Testis (tissue), 3 donors: ENCODE measurements around the gene ANKS1B. TPM values are rescaled to one million over a fixed set of nuclear protein-coding genes. Genes with fewer than 3 reads are reported as not detected.

Experiments used
- DNase-seq: peaks from one replicate; pipeline ENCODE4 v3.0.0-alpha.2; 2019
- H3K27ac ChIP-seq, 2 donors: fragments of 200-600 bp; sonication (generic); one replicate each; pipeline ENCODE4 v1.5.1; 2019
- H3K27me3 ChIP-seq: fragments of 200-600 bp; sonication (generic); one replicate; pipeline ENCODE4 v1.5.1; 2019
- H3K36me3 ChIP-seq: fragments of 200-600 bp; sonication (generic); one replicate; pipeline ENCODE4 v1.5.1; 2017; ENCODE audit warnings: low read depth; ENCODE audit errors: missing control alignments
- H3K4me1 ChIP-seq: fragments of 200-600 bp; sonication (generic); one replicate; pipeline ENCODE4 v1.5.1; 2019
- H3K4me3 ChIP-seq, 2 donors: fragments of 200-600 bp; sonication (generic); one replicate each; pipeline ENCODE4 v1.5.1; 2017 to 2019
- H3K9me3 ChIP-seq: fragments of 200-600 bp; sonication (generic); one replicate; pipeline ENCODE4 v1.5.1; 2017
- POLR2A ChIP-seq: fragments of 450-650 bp; IDR thresholded peaks from one replicate; pipeline ENCODE4 v1.6.1; 2017; ENCODE audit warnings: antibody characterized with exemption, mild to moderate bottlenecking, moderate library complexity
- WGBS, 2 donors: methylation state at CpG; one replicate each; pipeline ENCODE4 v1.1.5; 2018; 5-methylcytosine and 5-hydroxymethylcytosine counted together
- intact Hi-C: fragments of 100-400 bp; cut with DNase I; formaldehyde crosslinking; loops from one replicate; pipeline ENCODE4 v1.15.1; 2023; ENCODE audit warnings: low total_unique reads
- polyA plus RNA-seq: library from polyadenylated mRNA; stranded (reverse); fragments of 350-450 nt; fragmentation: Illumina TruSeq; extraction: RNeasy Lipid Tissue Mini Kit (QIAGEN cat#74804); gene quantifications from one replicate; pipeline ENCODE4 v1.2.3, GENCODE V29; 2014; ENCODE audit warnings: low read depth, low replicate concordance; ENCODE audit not compliant: insufficient read depth
- total RNA-seq, 2 donors: library from RNA; depleted of rRNA; stranded (reverse); fragments of >200 nt; gene quantifications; one replicate each; pipeline ENCODE4 v1.2.3, GENCODE V29; 2016
- TF ChIP-seq, protein P1 (sequence below), 3 experiments: fragments of 450-650 bp in 2 of 3; fragments of 200-600 bp in 1 of 3; sonication (generic) in 1 of 3; IDR thresholded peaks; one replicate each; pipeline ENCODE4 v1.5.1; 2016 to 2019; ENCODE audit warnings: antibody characterized with exemption in 3 of 3, mild to moderate bottlenecking in 2 of 3, moderate library complexity in 1 of 3

The ANKS1B gene
- total and polyA plus RNA-seq, 3 donors from 2014 or later: 26.8 to 58.2 (median 30.9) TPM

DNA sequence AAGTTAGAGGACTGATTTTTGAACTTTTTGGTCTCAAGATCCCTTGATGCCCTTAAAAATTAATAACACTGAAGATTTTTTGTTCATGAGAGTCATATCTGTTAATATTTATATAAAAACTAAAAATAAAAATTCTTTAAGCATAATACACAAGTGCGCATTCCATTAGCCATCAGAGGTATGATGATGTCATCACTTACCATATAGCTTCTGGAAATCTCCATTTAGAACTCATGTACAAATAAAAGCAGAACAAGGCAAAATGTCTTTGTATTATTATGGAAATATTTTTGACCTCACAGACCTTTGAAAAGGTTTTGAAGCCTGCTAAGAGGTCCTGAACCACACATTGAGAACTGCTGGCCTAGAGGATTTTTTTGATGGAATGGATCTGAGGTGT, 551.6 kb downstream of the ANKS1B start:
- Histone ChIP-seq H3K9me3 (no peaks in the 10 kb centered on the region), H3K27me3 (no peaks in the 10 kb centered on the region), H3K4me1 (no peaks in the 10 kb centered on the region), H3K4me3 (no peak overlapping the region), H3K36me3 (no peaks in the 10 kb centered on the region), H3K27ac (no peak overlapping the region)
- no peak for TF ChIP-seq POLR2A
- TF ChIP-seq, protein P1, sequence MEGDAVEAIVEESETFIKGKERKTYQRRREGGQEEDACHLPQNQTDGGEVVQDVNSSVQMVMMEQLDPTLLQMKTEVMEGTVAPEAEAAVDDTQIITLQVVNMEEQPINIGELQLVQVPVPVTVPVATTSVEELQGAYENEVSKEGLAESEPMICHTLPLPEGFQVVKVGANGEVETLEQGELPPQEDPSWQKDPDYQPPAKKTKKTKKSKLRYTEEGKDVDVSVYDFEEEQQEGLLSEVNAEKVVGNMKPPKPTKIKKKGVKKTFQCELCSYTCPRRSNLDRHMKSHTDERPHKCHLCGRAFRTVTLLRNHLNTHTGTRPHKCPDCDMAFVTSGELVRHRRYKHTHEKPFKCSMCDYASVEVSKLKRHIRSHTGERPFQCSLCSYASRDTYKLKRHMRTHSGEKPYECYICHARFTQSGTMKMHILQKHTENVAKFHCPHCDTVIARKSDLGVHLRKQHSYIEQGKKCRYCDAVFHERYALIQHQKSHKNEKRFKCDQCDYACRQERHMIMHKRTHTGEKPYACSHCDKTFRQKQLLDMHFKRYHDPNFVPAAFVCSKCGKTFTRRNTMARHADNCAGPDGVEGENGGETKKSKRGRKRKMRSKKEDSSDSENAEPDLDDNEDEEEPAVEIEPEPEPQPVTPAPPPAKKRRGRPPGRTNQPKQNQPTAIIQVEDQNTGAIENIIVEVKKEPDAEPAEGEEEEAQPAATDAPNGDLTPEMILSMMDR (IDR thresholded peaks at IDR 0.05): no peak
- DNase-seq: no peak
- intact Hi-C loops: no loop called here
- WGBS, 2 donors: 96 to 100% methylated on average over 1 of the region's 1 CpG

DNA sequence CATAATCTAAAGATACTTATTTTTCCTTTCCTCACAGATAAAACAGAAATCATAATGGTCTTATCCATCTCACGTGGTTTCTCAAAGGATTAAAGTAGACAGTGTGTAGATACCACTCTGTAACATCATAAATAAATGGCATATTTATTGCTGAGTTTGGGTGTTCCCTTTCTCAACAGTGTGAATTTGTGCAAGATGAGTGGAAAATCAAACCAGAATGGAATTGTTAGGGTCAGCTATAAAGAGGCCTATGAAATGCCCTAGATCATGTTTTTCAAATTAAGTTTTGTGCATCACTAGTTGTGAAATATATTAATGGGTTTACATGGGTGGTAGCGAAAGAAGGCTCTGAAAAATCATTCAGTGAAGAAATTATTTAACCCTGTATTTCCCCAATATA, 553.5 kb downstream of the ANKS1B start:
- Histone ChIP-seq H3K27ac (no peak overlapping the region), H3K27me3 (no peaks in the 10 kb centered on the region), H3K4me3 (no peak overlapping the region), H3K9me3 (no peaks in the 10 kb centered on the region), H3K36me3 (no peaks in the 10 kb centered on the region), H3K4me1 (no peaks in the 10 kb centered on the region)
- TF ChIP-seq, protein P1 (IDR thresholded peaks at IDR 0.05): no peak
- no peak for TF ChIP-seq POLR2A
- intact Hi-C loops: no loop called here
- no peak for DNase-seq
- WGBS, 2 donors: 82 to 85% methylated on average over 2 of the region's 2 CpGs

DNA sequence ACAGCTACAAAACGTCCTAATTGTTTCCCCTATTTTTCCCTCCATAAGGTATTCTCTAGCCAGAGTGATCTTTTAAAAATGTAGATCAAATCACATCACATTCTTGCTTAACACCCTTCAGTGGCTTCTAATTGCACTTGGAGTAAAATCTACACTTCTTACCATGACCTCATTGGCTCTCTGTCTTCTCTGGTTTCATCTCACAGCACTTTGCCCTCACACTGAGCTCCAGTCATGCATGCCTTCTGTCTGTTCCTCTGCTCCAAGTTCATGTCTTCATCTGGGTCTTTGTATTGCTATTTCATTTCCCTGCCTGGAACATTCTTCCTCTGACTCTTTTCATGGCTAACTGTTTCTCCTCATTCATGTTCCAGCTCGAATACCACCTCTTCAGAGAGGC, 557.6 kb downstream of the ANKS1B start:
- WGBS, 2 donors: 82 to 84% methylated on average over 2 of the region's 2 CpGs
- Histone ChIP-seq H3K4me1 (no peaks in the 10 kb centered on the region), H3K27ac (no peak overlapping the region), H3K9me3 (no peaks in the 10 kb centered on the region), H3K27me3 (no peaks in the 10 kb centered on the region), H3K36me3 (no peaks in the 10 kb centered on the region), H3K4me3 (no peak overlapping the region)
- intact Hi-C loops: no loop called here
- no peak for DNase-seq
- no peak for TF ChIP-seq POLR2A
- TF ChIP-seq, protein P1 (IDR thresholded peaks at IDR 0.05): no peak

DNA sequence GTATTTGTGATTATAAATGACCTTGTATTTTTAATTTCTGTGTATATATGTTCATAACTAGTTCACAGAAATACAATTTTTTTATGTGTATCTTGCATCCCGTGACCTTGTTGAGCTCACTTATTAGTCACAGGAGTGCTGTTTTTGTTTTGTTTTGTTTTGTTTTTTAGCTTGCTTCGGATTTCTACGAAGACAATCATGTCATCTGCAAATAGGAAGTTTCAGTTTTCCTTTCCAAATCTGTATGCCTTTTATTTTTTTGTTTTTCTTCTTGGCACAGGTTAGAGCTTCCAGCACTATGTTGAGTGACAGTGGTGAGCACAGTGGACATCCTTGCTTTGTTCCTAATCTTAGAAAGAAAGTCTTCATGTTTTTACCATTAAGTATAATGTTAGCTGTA, 566.4 kb downstream of the ANKS1B start:
- no peak overlapping the region for H3K27ac ChIP-seq
- H3K4me3 ChIP-seq: no peak overlapping the region
- 41 to 42% methylated on average over 3 of the region's 3 CpGs for whole genome bisulfite sequencing, 2 donors
- DNase-seq: no peak
- no peaks in the 10 kb centered on the region for H3K27me3 ChIP-seq
- intact Hi-C loops: no loop called here
- no peaks in the 10 kb centered on the region for H3K9me3 ChIP-seq
- TF ChIP-seq, protein P1 (IDR thresholded peaks at IDR 0.05): no peak
- H3K4me1 ChIP-seq: no peaks in the 10 kb centered on the region
- no peaks in the 10 kb centered on the region for H3K36me3 ChIP-seq

DNA sequence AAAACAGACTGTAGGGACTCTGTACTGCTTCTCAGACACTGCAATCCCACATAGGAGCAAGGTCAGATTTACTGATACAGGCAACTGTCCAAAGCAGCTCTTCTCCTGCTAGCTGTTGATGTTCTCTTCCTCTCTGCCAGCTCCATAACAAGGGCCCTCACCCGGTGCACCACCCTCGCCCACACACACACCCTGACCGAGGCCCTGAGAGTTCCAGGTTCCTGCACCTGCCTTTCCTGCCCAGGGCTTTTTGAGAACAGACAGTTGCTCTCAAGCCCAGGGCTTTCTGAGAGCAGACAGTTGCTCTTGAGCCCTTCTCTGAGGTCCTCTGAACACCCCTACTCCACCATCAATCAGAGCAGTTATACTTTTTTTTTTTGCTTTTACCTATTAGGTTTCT, 571.0 kb downstream of the ANKS1B start:
- 38 to 47% methylated on average over 2 to 3 of the region's 3 CpGs for WGBS, 2 donors
- Histone ChIP-seq H3K4me1 (no peaks in the 10 kb centered on the region), H3K4me3 (no peak overlapping the region), H3K27ac (no peak overlapping the region), H3K27me3 (no peaks in the 10 kb centered on the region), H3K9me3 (no peaks in the 10 kb centered on the region), H3K36me3 (no peaks in the 10 kb centered on the region)
- TF ChIP-seq, protein P1 (IDR thresholded peaks at IDR 0.05): no peak
- no peak for TF ChIP-seq POLR2A
- intact Hi-C loops: no loop called here
- no peak for DNase-seq
